HepG2 (cell line): ENCODE measurements around the gene ST3GAL2. TPM values are rescaled to one million over a fixed set of nuclear protein-coding genes. Genes with fewer than 3 reads are reported as not detected.

Experiments
- ARNT ChIP-seq: fragments of 450-650 bp; IDR thresholded peaks from 2 replicates; pipeline ENCODE4 v1.6.1; 2017
- CCAR2 ChIP-seq: fragments of 200-400 bp; formaldehyde crosslinking; optimal IDR thresholded peaks from 2 replicates; pipeline ENCODE3; 2018; ENCODE audit warnings: low read depth, mild to moderate bottlenecking, low read length, moderate library complexity
- DNMT3B ChIP-seq: conservative IDR thresholded peaks from 2 replicates; pipeline ENCODE4 v1.6.1; 2016; ENCODE audit warnings: missing biosample characterization, control low read depth
- EP300 ChIP-seq, 3 experiments: sonication (generic) in 1 of 3; formaldehyde crosslinking in 1 of 3; IDR thresholded peaks; 2 replicates each; pipeline versions ENCODE4 v1.5.1 to v1.6.1; 2011 to 2020; ENCODE audit warnings: low read depth in 2 of 3, low read length in 2 of 3, borderline replicate concordance in 1 of 3, improper control_type of control experiment in 1 of 3, mild to moderate bottlenecking in 1 of 3, missing genetic modification reagents in 1 of 3, moderate library complexity in 1 of 3
- ETV6 ChIP-seq: sonication (generic); formaldehyde crosslinking; conservative IDR thresholded peaks from 2 replicates; pipeline ENCODE4 v1.4.0; 2020; ENCODE audit warnings: missing genetic modification reagents
- FOSL1 ChIP-seq: sonication (generic); formaldehyde crosslinking; IDR thresholded peaks from 2 replicates; pipeline ENCODE4 v1.9.0; 2021; ENCODE audit warnings: missing genetic modification reagents, borderline replicate concordance
- HES4 ChIP-seq: sonication (generic); formaldehyde crosslinking; IDR thresholded peaks from 2 replicates; pipeline ENCODE4 v1.9.0; 2021; ENCODE audit warnings: mild to moderate bottlenecking, missing genetic modification reagents, borderline replicate concordance
- KDM2A ChIP-seq: sonication (generic); formaldehyde crosslinking; IDR thresholded peaks from 2 replicates; pipeline ENCODE4 v1.4.0; 2020; ENCODE audit warnings: low read depth, missing genetic modification reagents, borderline replicate concordance
- KLF16 ChIP-seq, 2 experiments: sonication (generic) in 1 of 2; formaldehyde crosslinking in 1 of 2; IDR thresholded peaks; 2 replicates each; pipeline versions ENCODE4 v1.6.1 to v1.8.0; 2016 to 2023; ENCODE audit warnings: missing genetic modification reagents in 2 of 2, missing compliant biosample characterization in 1 of 2
- MAF1 ChIP-seq: sonication (generic); formaldehyde crosslinking; IDR thresholded peaks from 2 replicates; pipeline ENCODE4 v1.5.0; 2020; ENCODE audit warnings: missing genetic modification reagents, borderline replicate concordance
- MED1 ChIP-seq: sonication (generic); formaldehyde crosslinking; IDR thresholded peaks from 2 replicates; pipeline ENCODE4 v1.4.0; 2020; ENCODE audit warnings: missing genetic modification reagents
- NPAS2 ChIP-seq: sonication (generic); formaldehyde crosslinking; IDR thresholded peaks from 2 replicates; pipeline ENCODE4 v1.8.0; 2022; ENCODE audit warnings: mild to moderate bottlenecking, missing genetic modification reagents, borderline replicate concordance
- SP4 ChIP-seq: sonication (generic); formaldehyde crosslinking; IDR thresholded peaks from 2 replicates; pipeline ENCODE4 v1.8.1; 2023; ENCODE audit warnings: mild to moderate bottlenecking, missing genetic modification reagents
- ZMAT3 ChIP-seq: sonication (generic); formaldehyde crosslinking; conservative IDR thresholded peaks from 2 replicates; pipeline ENCODE4 v1.7.0; 2021; ENCODE audit warnings: missing genetic modification reagents
- ZNF253 ChIP-seq: sonication (generic); formaldehyde crosslinking; IDR thresholded peaks from 2 replicates; pipeline ENCODE4 v1.8.0; 2022; ENCODE audit warnings: mild to moderate bottlenecking, missing genetic modification reagents, borderline replicate concordance
- ZNF3 ChIP-seq: IDR thresholded peaks from 2 replicates; pipeline ENCODE4 v1.7.0; 2017; ENCODE audit warnings: inconsistent platforms
- ZNF501 ChIP-seq: sonication (generic); formaldehyde crosslinking; IDR thresholded peaks from 2 replicates; pipeline ENCODE4 v1.5.1; 2020; ENCODE audit warnings: mild to moderate bottlenecking, moderate library complexity, missing genetic modification reagents
- ZNF570 ChIP-seq: sonication (generic); formaldehyde crosslinking; IDR thresholded peaks from 2 replicates; pipeline ENCODE4 v1.4.0; 2020; ENCODE audit warnings: mild to moderate bottlenecking, missing genetic modification reagents, borderline replicate concordance
- ZNF619 ChIP-seq: sonication (generic); formaldehyde crosslinking; IDR thresholded peaks from 2 replicates; pipeline ENCODE4 v1.4.0; 2020; ENCODE audit warnings: mild to moderate bottlenecking, missing genetic modification reagents
- polyA plus RNA-seq, 8 experiments: library from polyadenylated mRNA; depleted of rRNA in 3 of 8; stranded (reverse) in 7 of 8; unstranded in 1 of 8; fragments of >200 nt; fragmentation: Illumina TruSeq in 4 of 8; extraction: Trizol in 4 of 8; gene quantifications; 2 replicates each; pipeline versions ENCODE4 v1.2.1 to v1.2.3, GENCODE V29; 2011 to 2016; ENCODE audit warnings: low read depth in 4 of 8, missing spikeins in 1 of 8, mixed read lengths in 1 of 8; ENCODE audit not compliant: insufficient read depth in 1 of 8
- total RNA-seq, 5 experiments: library from RNA; depleted of rRNA; stranded (reverse); fragments of >200 nt; fragmentation: Illumina TruSeq; extraction: Trizol; gene quantifications; 2 replicates each; pipeline ENCODE4 v1.2.3, GENCODE V29; 2016; ENCODE audit warnings: low read depth in 1 of 5
- TF ChIP-seq, protein P1 (sequence below): sonication (generic); formaldehyde crosslinking; IDR thresholded peaks from 2 replicates; pipeline ENCODE4 v1.4.0; 2020; ENCODE audit warnings: missing genetic modification reagents, mild to moderate bottlenecking, borderline replicate concordance
- TF ChIP-seq, protein P2 (sequence below): sonication (generic); formaldehyde crosslinking; IDR thresholded peaks from 2 replicates; pipeline ENCODE4 v1.5.1; 2020; ENCODE audit warnings: mild to moderate bottlenecking, moderate library complexity, missing genetic modification reagents
- TF ChIP-seq, protein P3 (sequence below): sonication (generic); formaldehyde crosslinking; IDR thresholded peaks from 2 replicates; pipeline ENCODE4 v1.5.0; 2020; ENCODE audit warnings: mild to moderate bottlenecking, low read depth, missing genetic modification reagents, borderline replicate concordance

ST3GAL2 gene
- total and polyA plus RNA-seq, 2 of the 13 experiments (the other 11 are each of a cell fraction or from before 2014, with no cell fraction given) = 16.3 to 24.9 TPM

DNA sequence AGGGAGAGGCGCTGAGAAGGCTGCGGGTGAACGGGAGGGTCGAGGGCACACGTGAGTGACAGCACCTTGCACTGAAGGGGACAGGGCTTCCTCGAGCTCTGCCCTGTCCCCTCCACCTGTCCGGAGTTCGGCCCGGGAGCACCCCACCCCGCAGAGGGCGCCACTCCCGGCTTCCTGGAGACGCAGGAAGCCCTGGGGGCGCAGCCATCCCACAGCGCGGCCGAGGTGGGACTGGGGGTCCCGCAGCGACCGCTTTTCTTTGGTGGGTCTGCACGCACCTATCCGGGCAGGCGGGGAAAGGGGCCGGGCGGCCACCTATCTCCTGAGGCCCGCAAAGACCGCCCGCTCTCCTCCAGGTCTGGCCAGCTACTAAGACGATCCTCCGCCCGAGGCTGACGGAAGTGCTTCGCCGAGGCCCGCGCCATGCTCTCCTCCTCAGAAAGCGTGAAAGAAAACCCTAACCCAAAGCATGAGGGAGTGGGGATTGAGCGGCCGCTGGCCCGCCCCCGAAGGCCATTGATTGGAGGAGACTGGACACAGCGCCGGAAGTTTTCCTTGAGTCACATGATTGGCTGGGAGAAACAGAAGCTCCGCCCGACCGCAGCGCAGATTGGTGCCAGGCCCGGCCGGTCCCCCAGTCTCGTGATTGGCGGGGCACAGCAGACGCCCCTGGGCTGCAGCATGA, 57.8 kb downstream of the ST3GAL2 start (continued):
- TF ChIP-seq, protein P1, sequence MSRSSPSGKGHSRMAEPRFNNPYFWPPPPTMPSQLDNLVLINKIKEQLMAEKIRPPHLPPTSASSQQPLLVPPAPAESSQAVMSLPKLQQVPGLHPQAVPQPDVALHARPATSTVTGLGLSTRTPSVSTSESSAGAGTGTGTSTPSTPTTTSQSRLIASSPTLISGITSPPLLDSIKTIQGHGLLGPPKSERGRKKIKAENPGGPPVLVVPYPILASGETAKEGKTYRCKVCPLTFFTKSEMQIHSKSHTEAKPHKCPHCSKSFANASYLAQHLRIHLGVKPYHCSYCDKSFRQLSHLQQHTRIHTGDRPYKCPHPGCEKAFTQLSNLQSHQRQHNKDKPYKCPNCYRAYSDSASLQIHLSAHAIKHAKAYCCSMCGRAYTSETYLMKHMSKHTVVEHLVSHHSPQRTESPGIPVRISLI (CRISPR knock-in tag) = peak; percentile 33
- TF ChIP-seq SP4 (CRISPR knock-in tag) (peak; percentile 87), MED1 (CRISPR knock-in tag) (peak; percentile 76; the same call in 1 of the 2 replicates), ZNF3 (CRISPR knock-in tag) (no peak), ETV6 (CRISPR knock-in tag) (peak; percentile 64; the same call in 1 of the 2 replicates), FOSL1 (CRISPR knock-in tag) (peak; percentile 26; the same call in 1 of the 2 replicates), DNMT3B (no peak), ZNF570 (peak; percentile 88), ARNT (no peak), NPAS2 (CRISPR knock-in tag) (no peak), ZMAT3 (CRISPR knock-in tag) (peak; percentile 98), MAF1 (CRISPR knock-in tag) (peak; percentile 25; the same call in 1 of the 2 replicates), HES4 (CRISPR knock-in tag) (peak; percentile 18; the same call in 1 of the 2 replicates), KDM2A (CRISPR knock-in tag) (peak; percentile 99), ZNF253 (CRISPR knock-in tag) (0 out of 2 replicates have a peak, but pooled peaks have one; percentile 8), ZNF501 (CRISPR knock-in tag) (peak; percentile 88), KLF16 (CRISPR knock-in tag; IDR thresholded peaks at IDR 0.05) (peak in 1 of 2 experiments; percentile 94; a peak in 2 of 4 replicates), ZNF619 (peak; percentile 74), CCAR2 (no peak), EP300 (IDR thresholded peaks at IDR 0.05; ENCODE audit: low read depth in 2 of 2, low read length in 2 of 2) (0 out of 4 replicates have a peak, but pooled peaks of 1 of the 2 experiments have one; percentile 4), EP300 (CRISPR knock-in tag; IDR thresholded peaks at IDR 0.05; ENCODE audit: borderline replicate concordance) (no peak)
- TF ChIP-seq, protein P2, sequence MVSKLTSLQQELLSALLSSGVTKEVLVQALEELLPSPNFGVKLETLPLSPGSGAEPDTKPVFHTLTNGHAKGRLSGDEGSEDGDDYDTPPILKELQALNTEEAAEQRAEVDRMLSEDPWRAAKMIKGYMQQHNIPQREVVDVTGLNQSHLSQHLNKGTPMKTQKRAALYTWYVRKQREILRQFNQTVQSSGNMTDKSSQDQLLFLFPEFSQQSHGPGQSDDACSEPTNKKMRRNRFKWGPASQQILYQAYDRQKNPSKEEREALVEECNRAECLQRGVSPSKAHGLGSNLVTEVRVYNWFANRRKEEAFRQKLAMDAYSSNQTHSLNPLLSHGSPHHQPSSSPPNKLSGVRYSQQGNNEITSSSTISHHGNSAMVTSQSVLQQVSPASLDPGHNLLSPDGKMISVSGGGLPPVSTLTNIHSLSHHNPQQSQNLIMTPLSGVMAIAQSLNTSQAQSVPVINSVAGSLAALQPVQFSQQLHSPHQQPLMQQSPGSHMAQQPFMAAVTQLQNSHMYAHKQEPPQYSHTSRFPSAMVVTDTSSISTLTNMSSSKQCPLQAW (CRISPR knock-in tag) = peak; percentile 81
- TF ChIP-seq, protein P3, sequence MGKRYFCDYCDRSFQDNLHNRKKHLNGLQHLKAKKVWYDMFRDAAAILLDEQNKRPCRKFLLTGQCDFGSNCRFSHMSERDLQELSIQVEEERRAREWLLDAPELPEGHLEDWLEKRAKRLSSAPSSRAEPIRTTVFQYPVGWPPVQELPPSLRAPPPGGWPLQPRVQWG (CRISPR knock-in tag) = no peak
